Heart left ventricle (tissue), 13 donors: ENCODE results near the gene SCN3B.

Experiments used
- POLR2A ChIP-seq, 2 donors: fragments of 450-650 bp; IDR thresholded peaks; one replicate each; pipeline ENCODE4 v1.6.1; 2017; ENCODE audit warnings: antibody characterized with exemption in 2 of 2, mild to moderate bottlenecking in 2 of 2, moderate library complexity in 2 of 2
- TF ChIP-seq, protein P1 (sequence below), 12 donors: fragments of 200-600 bp; sonication (generic) in 4 of 12; IDR thresholded peaks; one replicate each; pipeline versions ENCODE4 v1.5.0 to v1.8.0; 2018 to 2022; ENCODE audit warnings: antibody characterized with exemption in 12 of 12, mild to moderate bottlenecking in 5 of 12
- donor health status: ischemic (EF 13 %, LVEDD 7.1; RV severe dilation, severe dysfunction).
- donor health status: DM: no; HTN: yes; CAD: no.
- donor health status: DM: no; HTN: no; CAD: no.
- donor health status: ischemic (EF 25% LVEDD 6.9; RV normal size, moderate dysfunction).
- donor health status: ischemic (EF 25% LVEDD 5.7; RV mildly dilated, moderate dysfunction).
- donor health status: ischemic (EF 35%, LVEDD 5.7; RV mildly dilated, moderate dysfunction).
- donor health status: nonischemic (EF 11% LVEDD 7.7; RV severe dilation, severe dysfunction).
- donor health status: DM: yes; HTN: yes; CAD: no.
- donor health status: PGD.
- donor health status: ischemic (EF 29% LVEDD 5.4; RV normal size, mild dysfunction).
- donor health status: nonischemic (EF 23%, LVEDD 6.1; RV moderate dilation, normal function).

DNA sequence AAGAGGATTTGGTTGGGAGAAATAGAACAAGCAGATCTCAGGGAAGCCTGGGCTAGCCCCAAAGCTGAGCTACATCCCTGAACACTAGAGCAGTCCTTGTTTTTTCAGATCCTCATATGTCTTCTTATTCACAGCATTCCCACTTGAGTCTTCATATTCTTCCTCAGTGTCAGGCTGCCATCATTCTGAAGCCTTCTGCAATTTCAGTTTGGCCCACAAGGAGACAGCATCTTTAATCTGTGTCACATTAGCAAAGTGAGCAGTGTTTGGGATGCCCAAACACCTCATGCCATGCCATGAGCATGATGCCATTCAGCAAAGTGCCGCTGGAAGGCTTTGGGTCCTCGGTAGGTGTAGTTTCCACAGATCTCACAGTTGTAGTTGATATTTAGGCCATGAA is 56.6 kb downstream of the SCN3B start:
- TF ChIP-seq, protein P1, sequence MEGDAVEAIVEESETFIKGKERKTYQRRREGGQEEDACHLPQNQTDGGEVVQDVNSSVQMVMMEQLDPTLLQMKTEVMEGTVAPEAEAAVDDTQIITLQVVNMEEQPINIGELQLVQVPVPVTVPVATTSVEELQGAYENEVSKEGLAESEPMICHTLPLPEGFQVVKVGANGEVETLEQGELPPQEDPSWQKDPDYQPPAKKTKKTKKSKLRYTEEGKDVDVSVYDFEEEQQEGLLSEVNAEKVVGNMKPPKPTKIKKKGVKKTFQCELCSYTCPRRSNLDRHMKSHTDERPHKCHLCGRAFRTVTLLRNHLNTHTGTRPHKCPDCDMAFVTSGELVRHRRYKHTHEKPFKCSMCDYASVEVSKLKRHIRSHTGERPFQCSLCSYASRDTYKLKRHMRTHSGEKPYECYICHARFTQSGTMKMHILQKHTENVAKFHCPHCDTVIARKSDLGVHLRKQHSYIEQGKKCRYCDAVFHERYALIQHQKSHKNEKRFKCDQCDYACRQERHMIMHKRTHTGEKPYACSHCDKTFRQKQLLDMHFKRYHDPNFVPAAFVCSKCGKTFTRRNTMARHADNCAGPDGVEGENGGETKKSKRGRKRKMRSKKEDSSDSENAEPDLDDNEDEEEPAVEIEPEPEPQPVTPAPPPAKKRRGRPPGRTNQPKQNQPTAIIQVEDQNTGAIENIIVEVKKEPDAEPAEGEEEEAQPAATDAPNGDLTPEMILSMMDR (IDR thresholded peaks at IDR 0.05), result peak in 1 of 12 donors; percentile 3
- no peak for TF ChIP-seq POLR2A (IDR thresholded peaks at IDR 0.05)
